A673 (cell line): Measurements from ENCODE around the gene PAN2. TPM values are rescaled to one million over a fixed set of nuclear protein-coding genes. Genes with fewer than 3 reads are reported as not detected.
A peak's percentile ranks its signal among the peaks of the same experiment; 100 is the strongest.

Experiments used
- BruUV-seq: library from RNA; stranded (reverse); fragments of 400-500 nt; replicated peaks from 2 replicates; lab custom pipeline; 2021; lab: Mats Ljungman, UMichigan
- CTCF ChIA-PET: fragments of 300-600 bp; sonication (Branson Sonifier 250); formaldehyde crosslinking; loops from one replicate; lab custom pipeline; 2022; ENCODE audit warnings: antibody characterized with exemption; lab: Charles Lee
- POLR2A ChIA-PET: fragments of 300-600 bp; sonication (Branson Sonifier 250); formaldehyde crosslinking; loops from one replicate; lab custom pipeline; 2022; ENCODE audit warnings: antibody characterized with exemption; ENCODE audit not compliant: low non-redundant PET; lab: Charles Lee
- DNase-seq: peaks from one replicate; pipeline ENCODE4 v3.0.0-alpha.2; 2015; ENCODE audit warnings: low spot score
- H3K27ac ChIP-seq: fragments of 200-600 bp; sonication (generic); 2 replicates; pipeline ENCODE4 v1.5.1; 2016; ENCODE audit warnings: mixed run types, low read depth, mild to moderate bottlenecking, mixed read lengths, antibody characterized with exemption, low read length; ENCODE audit not compliant: poor library complexity, severe bottlenecking
- H3K27me3 ChIP-seq: fragments of 200-600 bp; sonication (generic); replicated peaks from 2 replicates; pipeline ENCODE4 v1.6.1; 2017; ENCODE audit warnings: mixed run types, low read depth, mild to moderate bottlenecking, mixed read lengths, antibody characterized with exemption, low read length; ENCODE audit not compliant: insufficient read depth, poor library complexity
- H3K36me3 ChIP-seq: fragments of 200-600 bp; sonication (generic); 2 replicates; pipeline ENCODE4 v1.6.1; 2016; ENCODE audit warnings: mixed run types, mild to moderate bottlenecking, mixed read lengths, antibody characterized with exemption, low read length; ENCODE audit not compliant: insufficient read depth, poor library complexity, severe bottlenecking
- H3K4me1 ChIP-seq: fragments of 200-600 bp; sonication (generic); 2 replicates; pipeline ENCODE4 v1.6.1; 2017; ENCODE audit warnings: mixed run types, mild to moderate bottlenecking, mixed read lengths, antibody characterized with exemption, low read length; ENCODE audit not compliant: insufficient read depth, poor library complexity, severe bottlenecking
- H3K4me3 ChIP-seq: fragments of 200-600 bp; sonication (generic); 2 replicates; pipeline ENCODE4 v1.5.1; 2016; ENCODE audit warnings: low read depth, mixed run types, mild to moderate bottlenecking, mixed read lengths, low read length; ENCODE audit not compliant: poor library complexity, severe bottlenecking
- H3K9me3 ChIP-seq: fragments of 200-600 bp; sonication (generic); 2 replicates; pipeline ENCODE4 v1.6.1; 2016; ENCODE audit warnings: mixed run types, low read depth, mild to moderate bottlenecking, mixed read lengths, antibody characterized with exemption, low read length; ENCODE audit not compliant: poor library complexity, severe bottlenecking
- CTCF ChIP-seq: fragments of 300-800, 200-600 bp; sonication (generic); conservative IDR thresholded peaks from 2 replicates; pipeline ENCODE4 v1.5.1; 2017; ENCODE audit warnings: low read depth, mild to moderate bottlenecking, antibody characterized with exemption, low read length, moderate library complexity, mixed read lengths
- EZH2 ChIP-seq: fragments of 200-600 bp; sonication (generic); IDR thresholded peaks from 2 replicates; pipeline ENCODE4 v1.6.1; 2017; ENCODE audit warnings: borderline replicate concordance, low read depth, mild to moderate bottlenecking, mixed read lengths, antibody characterized with exemption, low read length; ENCODE audit not compliant: poor library complexity, severe bottlenecking
- intact Hi-C: fragments of 100-400 bp; cut with micrococcal nuclease; formaldehyde crosslinking; loops from one replicate; pipeline ENCODE4 v1.10.0; 2022; ENCODE audit not compliant: unreplicated experiment
- total RNA-seq: library from RNA; stranded (reverse); gene quantifications from 2 replicates; pipeline ENCODE4 v1.2.3, GENCODE V29; 2021

Gene PAN2
- total RNA-seq, 1 experiment from 2014 or later: 46.3 TPM

- H3K4me3 ChIP-seq: no peak overlapping the region
- H3K36me3 ChIP-seq: no peaks in the 10 kb centered on the region
- no peak for DNase-seq
- no peak for TF ChIP-seq CTCF
- no peak for TF ChIP-seq EZH2
- no peak overlapping the region for H3K27ac ChIP-seq
- H3K9me3 ChIP-seq: no peaks in the 10 kb centered on the region
- intact Hi-C loops: no loop called here
- H3K27me3 ChIP-seq: no peaks in the 10 kb centered on the region
- ChIA-PET POLR2A (interaction anchor here (0.6 kb wide), 1 partner anchor 244 kb away, joined by 5 read pairs; no protein-coding TSS in a partner anchor), CTCF (interaction anchor here (1.0 kb wide), 1 partner anchor 102 kb away, joined by 3 read pairs; no protein-coding TSS in a partner anchor)
- no TSS peak for BruUV-seq
- peaks cover 8% of the 10 kb centered on the region for H3K4me1 ChIP-seq
Measured at GRCh38 chr12:56361487-56362129, 27.8 kb upstream of the PAN2 start.

GRCh38 chr12:56359851-56360767 is 26.3 kb upstream of the PAN2 start, which contains the start of gene STAT2:
TSS of gene STAT2 (minus strand) at chr12:56360107. CDS start at chr12:56356571, 3,536 bp downstream.
- no peaks in the 10 kb centered on the region for H3K27me3 ChIP-seq
- intact Hi-C loops: no loop called here
- DNase-seq: peak; percentile 100
- no peak for TF ChIP-seq CTCF
- no peak for TF ChIP-seq EZH2
- POLR2A ChIA-PET: interaction anchor here (0.5 to 1.4 kb wide), 2 partner anchors 26 to 44 kb away, joined by 3 to 7 read pairs; partner anchors contain the start of gene CNPY2
- peaks cover 8% of the 10 kb centered on the region for H3K36me3 ChIP-seq
- no TSS peak for BruUV-seq
- peak within 1 kb of the TSS; percentile 66 for H3K27ac ChIP-seq
- peak within 1 kb of the TSS; percentile 67 for H3K4me3 ChIP-seq
- H3K9me3 ChIP-seq: no peaks in the 10 kb centered on the region
- H3K4me1 ChIP-seq: peaks cover 8% of the 10 kb centered on the region
- CTCF ChIA-PET: interaction anchor here (0.9 to 1.4 kb wide), 3 partner anchors 44 to 277 kb away, joined by 3 to 6 read pairs (median 5); partner anchors contain the start of genes CNPY2 and SMARCC2

- POLR2A ChIA-PET: interaction anchor here (1.4 kb wide), 1 partner anchor 43 kb away, joined by 7 read pairs; the partner anchor contains the start of gene CNPY2
- BruUV-seq: no TSS peak
Measured at GRCh38 chr12:56358836-56359532, 25.2 kb upstream of the PAN2 start.

More at GRCh38 chr12:56358836-56359532, 25.2 kb upstream of the PAN2 start:
- Histone ChIP-seq H3K27ac (peak overlapping the region; percentile 66), H3K9me3 (no peaks in the 10 kb centered on the region), H3K4me3 (peak overlapping the region; percentile 67), H3K36me3 (peaks cover 18% of the 10 kb centered on the region), H3K4me1 (peaks cover 8% of the 10 kb centered on the region), H3K27me3 (no peaks in the 10 kb centered on the region)
- CTCF ChIA-PET: interaction anchor here (1.4 kb wide), 1 partner anchor 170 kb away, joined by 6 read pairs; the partner anchor contains the start of gene SMARCC2
- no peak for TF ChIP-seq EZH2
- DNase-seq: peak; percentile 25
- intact Hi-C loops: no loop called here
